ENCODE measurements around the gene TBRG4. TPM values are rescaled to one million over a fixed set of nuclear protein-coding genes. Genes with fewer than 3 reads are reported as not detected.

Gene TBRG4
- total and polyA plus RNA-seq, 2 donors (not counting 3 experiments of a cell fraction or from before 2014, with no cell fraction given): 43.7 to 56.7 TPM

- no peak overlapping the region for H3K4me3 ChIP-seq (replicated peaks in 1 of 3; ENCODE audit: insufficient read depth in 1 of 3, low read depth in 1 of 3, low read length in 3 of 3)
- no peak overlapping the region for H3K4me2 ChIP-seq (ENCODE audit: insufficient read depth, low read length)
- no peak overlapping the region for H3K9ac ChIP-seq (replicated peaks; ENCODE audit: extremely low read depth, insufficient read depth, low read length)
- no peaks in the 10 kb centered on the region for H3K9me3 ChIP-seq (replicated peaks; ENCODE audit: control insufficient read depth, insufficient read depth, low read length)
- TF ChIP-seq EZH2 (IDR thresholded peaks at IDR 0.05; ENCODE audit: borderline replicate concordance, low read depth, low read length, severe bottlenecking) (no peak), JUN (IDR thresholded peaks at IDR 0.05; ENCODE audit: borderline replicate concordance, insufficient read depth, insufficient read length, low read depth) (no peak), POLR2A (IDR thresholded peaks at IDR 0.05; ENCODE audit: low read depth, low read length) (no peak), FOS (IDR thresholded peaks at IDR 0.05; ENCODE audit: borderline replicate concordance, insufficient read depth, low read length) (no peak), MYC (IDR thresholded peaks at IDR 0.05; ENCODE audit: low read depth, low read length) (no peak), MAX (IDR thresholded peaks at IDR 0.05; ENCODE audit: insufficient read depth, insufficient read length) (no peak), GATA2 (IDR thresholded peaks at IDR 0.05; ENCODE audit: insufficient read depth, insufficient read length, low read depth, low read length) (no peak), POLR2AphosphoS5 (IDR thresholded peaks at IDR 0.05; ENCODE audit: insufficient read depth, low read depth, low read length) (no peak)
- TF ChIP-seq, protein P1, sequence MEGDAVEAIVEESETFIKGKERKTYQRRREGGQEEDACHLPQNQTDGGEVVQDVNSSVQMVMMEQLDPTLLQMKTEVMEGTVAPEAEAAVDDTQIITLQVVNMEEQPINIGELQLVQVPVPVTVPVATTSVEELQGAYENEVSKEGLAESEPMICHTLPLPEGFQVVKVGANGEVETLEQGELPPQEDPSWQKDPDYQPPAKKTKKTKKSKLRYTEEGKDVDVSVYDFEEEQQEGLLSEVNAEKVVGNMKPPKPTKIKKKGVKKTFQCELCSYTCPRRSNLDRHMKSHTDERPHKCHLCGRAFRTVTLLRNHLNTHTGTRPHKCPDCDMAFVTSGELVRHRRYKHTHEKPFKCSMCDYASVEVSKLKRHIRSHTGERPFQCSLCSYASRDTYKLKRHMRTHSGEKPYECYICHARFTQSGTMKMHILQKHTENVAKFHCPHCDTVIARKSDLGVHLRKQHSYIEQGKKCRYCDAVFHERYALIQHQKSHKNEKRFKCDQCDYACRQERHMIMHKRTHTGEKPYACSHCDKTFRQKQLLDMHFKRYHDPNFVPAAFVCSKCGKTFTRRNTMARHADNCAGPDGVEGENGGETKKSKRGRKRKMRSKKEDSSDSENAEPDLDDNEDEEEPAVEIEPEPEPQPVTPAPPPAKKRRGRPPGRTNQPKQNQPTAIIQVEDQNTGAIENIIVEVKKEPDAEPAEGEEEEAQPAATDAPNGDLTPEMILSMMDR (IDR thresholded peaks at IDR 0.05; ENCODE audit: extremely low read depth in 1 of 2, insufficient read depth in 1 of 2, low read depth in 1 of 2, low read length in 2 of 2): no peak
- no peaks in the 10 kb centered on the region for H3K79me2 ChIP-seq (ENCODE audit: control insufficient read depth, insufficient read depth, low read length)
- dilution Hi-C loops (cut with MboI; ENCODE audit: extremely low pct_ligation_motif_present, low sequenced_read_pairs): no loop called here
- no peaks in the 10 kb centered on the region for H4K20me1 ChIP-seq (replicated peaks; ENCODE audit: control insufficient read depth, extremely low read depth, insufficient read depth, low read length)
- no TSS peak for BruUV-seq (replicated peaks)
- no peaks in the 10 kb centered on the region for H3K9me1 ChIP-seq (replicated peaks; ENCODE audit: control insufficient read depth, extremely low read depth, insufficient read depth, low read length)
- POLR2A ChIA-PET: no interaction called here
- no peaks in the 10 kb centered on the region for H3K4me1 ChIP-seq (ENCODE audit: control insufficient read depth, extremely low read depth, insufficient read depth, low read length)
- no peaks in the 10 kb centered on the region for H3K27me3 ChIP-seq (ENCODE audit: control insufficient read depth in 2 of 2, insufficient read depth in 2 of 2, low read length in 2 of 2)
- no peak overlapping the region for H3K27ac ChIP-seq (ENCODE audit: insufficient read depth, low read depth, low read length)
- H3K36me3 ChIP-seq (ENCODE audit: control insufficient read depth in 2 of 2, extremely low read depth in 1 of 2, insufficient read depth in 2 of 2, low read length in 2 of 2): peaks cover 7 to 50% of the 10 kb centered on the region in 2 experiments
- DNase-seq (ENCODE audit: low read depth, low spot score) (no peak), FAIRE-seq (no peak)
- intact Hi-C loops (cut with micrococcal nuclease): no loop called here
- H2AFZ ChIP-seq (ENCODE audit: low read depth, low read length): no peak overlapping the region
- CTCF ChIA-PET: interaction anchor here (1.8 to 2.2 kb wide), 3 partner anchors 97 to 99 kb away, joined by 4 to 11 read pairs (median 10); no protein-coding TSS in a partner anchor
These were observed 40.0 kb downstream of the TBRG4 start for GRCh38 chr7:45071528-45071927.
